HFF-Myc (cell line): ENCODE results near the gene LOXL1.

Experiments
- DNase-seq: peaks from one replicate; pipeline ENCODE4 v3.0.0-alpha.2; 2011; ENCODE audit warnings: low read depth; ENCODE audit errors: extremely low read depth
- H3K4me3 ChIP-seq: replicated peaks from 2 replicates; pipeline ENCODE4 v1.5.1; 2011; ENCODE audit warnings: low read depth, mild to moderate bottlenecking, control low read depth, low read length
- CTCF ChIP-seq: IDR thresholded peaks from 2 replicates; pipeline ENCODE4 v1.5.1; 2012; ENCODE audit warnings: mild to moderate bottlenecking, low read depth, low read length, control low read depth; ENCODE audit errors: missing control alignments

The LOXL1 gene

GRCh38 chr15:73891328-73892315 is 34.6 kb upstream of the LOXL1 start:
- TF ChIP-seq CTCF = no peak
- no peak for DNase-seq
- no peak overlapping the region for H3K4me3 ChIP-seq

GRCh38 chr15:73892446-73893226 is 33.6 kb upstream of the LOXL1 start:
- TF ChIP-seq CTCF = no peak
- DNase-seq = no peak
- H3K4me3 ChIP-seq = no peak overlapping the region

- DNase-seq = no peak
- no peak overlapping the region for H3K4me3 ChIP-seq
- no peak for TF ChIP-seq CTCF
Measured at GRCh38 chr15:73894133-73894814, 32.0 kb upstream of the LOXL1 start.

GRCh38 chr15:73897441-73898261 is 28.6 kb upstream of the LOXL1 start:
- DNase-seq = peak; percentile 39
- no peak overlapping the region for H3K4me3 ChIP-seq
- TF ChIP-seq CTCF = peak; percentile 99

- no peak for TF ChIP-seq CTCF
- H3K4me3 ChIP-seq = no peak overlapping the region
- DNase-seq = no peak
Measured at GRCh38 chr15:73899197-73900094, 26.8 kb upstream of the LOXL1 start.
